ENCODE data around the gene MAGI2.

The MAGI2 gene

DNA sequence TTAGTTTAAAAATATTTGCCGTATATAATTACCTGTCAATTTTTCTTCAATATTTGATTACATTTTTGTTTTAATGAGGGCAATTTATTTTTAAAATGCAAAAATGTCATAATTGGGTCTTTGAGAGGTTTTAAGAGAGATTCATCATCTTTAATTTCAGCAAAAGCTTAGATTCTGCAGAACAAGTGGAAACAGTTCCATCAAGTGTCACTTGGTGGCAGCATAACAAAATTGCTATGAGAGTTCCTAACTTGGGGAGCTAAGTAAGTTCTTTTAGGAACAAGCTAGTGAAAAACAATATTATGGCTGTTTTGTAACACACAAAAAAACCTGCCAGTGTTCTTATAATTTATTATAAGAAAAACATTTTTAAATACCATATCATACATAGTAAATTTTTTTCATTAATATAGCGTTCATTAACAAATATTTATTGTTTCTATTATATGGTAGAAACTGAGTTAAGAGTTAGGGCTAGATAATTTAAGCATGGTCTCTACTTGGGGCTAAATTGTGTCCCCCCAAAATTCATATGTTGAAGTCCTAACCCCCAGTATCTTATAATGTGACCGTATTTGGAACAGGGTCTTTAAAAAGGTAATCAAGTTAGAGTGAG, 155.2 kb downstream of the MAGI2 start:
- no peak for DNase-seq

DNA sequence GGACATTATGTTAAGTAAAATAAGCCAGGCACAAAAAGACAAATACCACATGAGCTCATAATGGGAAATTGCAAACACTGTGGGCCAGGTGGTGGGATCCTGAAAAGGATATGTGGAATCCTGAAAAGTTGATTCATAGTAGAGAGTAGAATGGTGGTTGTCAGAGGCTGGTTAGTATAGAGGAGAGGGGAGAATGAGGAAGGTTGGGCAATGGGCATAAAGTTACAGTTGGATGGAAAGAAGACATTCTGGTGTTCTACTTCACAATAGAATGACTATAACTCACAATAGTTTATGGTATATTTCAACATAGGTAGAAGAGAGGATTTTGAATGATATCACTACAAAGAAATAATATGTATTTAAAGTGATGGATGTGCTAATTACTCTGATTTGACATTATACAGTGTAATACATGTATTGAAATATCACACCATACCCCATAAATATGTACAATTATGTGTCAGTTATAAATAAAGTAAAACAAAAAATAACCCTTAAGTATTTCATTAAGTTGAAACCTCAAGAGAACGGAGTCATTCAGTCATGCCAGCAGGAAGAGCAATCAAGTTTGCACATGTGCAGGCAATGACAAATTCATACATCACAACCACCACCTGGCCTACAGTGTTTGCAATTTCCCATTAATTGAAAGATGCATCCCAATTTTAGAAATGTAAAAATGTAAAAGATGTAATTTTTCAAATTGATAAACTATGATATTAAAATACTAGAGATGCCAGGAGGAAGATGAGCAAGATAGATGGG, 156.7 kb downstream of the MAGI2 start:
- DNase-seq = no peak

DNA sequence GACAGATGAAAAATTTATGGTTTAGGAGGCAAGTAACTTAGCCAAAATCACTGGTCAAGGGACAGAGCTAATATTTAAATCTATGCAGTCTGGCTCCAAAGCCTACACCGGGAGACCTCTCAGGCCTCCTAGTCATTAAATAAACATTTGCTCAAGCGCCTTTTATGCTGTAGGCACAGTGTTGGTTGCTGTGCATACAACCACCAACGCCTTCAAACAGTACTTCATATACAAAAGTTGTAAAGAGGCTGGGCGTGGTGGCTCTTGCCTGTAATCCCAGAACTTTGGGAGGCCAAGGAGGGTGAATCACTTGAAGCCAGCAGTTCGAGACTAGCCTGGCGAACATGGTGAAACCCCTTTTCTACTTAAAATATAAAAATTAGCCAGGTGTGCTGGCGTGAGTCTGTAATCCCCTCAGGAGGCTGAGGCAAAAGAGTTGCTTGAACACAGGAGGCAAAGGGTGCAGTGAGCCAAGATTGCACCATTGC, 159.8 kb downstream of the MAGI2 start:
- DNase-seq = no peak

DNA sequence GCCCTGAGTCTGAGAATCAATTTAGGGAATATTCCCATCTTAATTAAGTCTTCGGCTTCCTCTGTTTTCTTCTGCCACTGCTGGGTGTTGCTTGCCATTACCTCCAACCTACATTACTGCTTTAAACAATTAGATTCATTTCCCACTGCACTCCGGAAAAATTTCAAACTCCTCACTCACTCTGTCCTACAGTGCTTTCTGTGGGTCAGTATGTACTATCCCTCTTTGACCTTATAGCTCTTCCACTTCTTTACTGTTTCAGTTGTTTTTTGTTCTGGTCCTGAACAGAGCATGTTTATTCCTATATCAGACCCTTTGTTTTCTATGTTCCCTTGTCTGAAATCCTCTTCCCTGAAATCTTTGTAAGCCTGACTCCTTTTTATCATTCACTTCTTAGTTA, 160.6 kb downstream of the MAGI2 start:
- DNase-seq = no peak

DNA sequence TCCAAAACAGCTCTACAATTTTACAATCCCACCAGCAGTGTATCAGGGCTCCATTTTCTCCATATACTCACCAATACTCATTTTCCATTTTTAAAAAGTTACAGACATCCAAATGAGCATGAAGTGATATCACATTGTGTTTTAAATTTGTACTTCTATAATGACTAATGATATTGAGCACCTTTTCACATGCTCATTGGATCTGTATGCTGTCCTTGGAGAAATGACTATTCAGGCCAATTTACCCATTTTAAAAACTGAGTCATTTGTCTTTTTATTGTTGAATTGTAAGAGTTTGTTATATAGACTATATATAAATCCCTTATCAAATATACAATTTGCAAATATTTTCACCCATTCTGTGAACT, 162.0 kb downstream of the MAGI2 start:
- DNase-seq = no peak

DNA sequence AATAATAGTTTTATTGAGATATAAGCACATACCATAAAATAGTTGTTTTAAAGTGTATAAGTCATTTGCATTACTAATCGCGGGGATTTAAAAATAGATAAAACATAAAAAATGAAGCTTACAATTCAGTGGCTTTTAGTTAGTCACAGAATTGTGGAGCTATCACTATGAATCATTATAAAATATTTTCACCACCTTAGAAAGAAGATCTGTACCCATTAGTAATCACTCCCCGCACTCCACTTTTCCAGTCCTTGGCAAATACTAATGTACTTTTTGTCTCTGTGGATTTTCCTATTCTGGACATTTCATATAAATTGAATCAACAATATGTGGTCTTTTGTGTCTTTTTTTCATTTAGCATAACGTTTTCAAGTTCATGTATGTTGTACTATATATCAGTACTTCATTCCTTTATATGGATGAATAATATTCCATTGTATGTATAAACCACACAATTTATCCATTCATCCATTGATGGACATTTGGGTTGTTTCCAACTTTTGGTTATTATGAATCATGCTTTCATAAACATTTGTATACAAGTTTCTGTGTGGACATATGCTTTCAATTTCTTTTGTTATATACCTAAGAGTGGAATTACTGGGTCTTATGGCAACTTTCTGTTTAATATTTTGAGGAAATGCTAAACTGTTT, 162.5 kb downstream of the MAGI2 start:
- no peak for DNase-seq

DNA sequence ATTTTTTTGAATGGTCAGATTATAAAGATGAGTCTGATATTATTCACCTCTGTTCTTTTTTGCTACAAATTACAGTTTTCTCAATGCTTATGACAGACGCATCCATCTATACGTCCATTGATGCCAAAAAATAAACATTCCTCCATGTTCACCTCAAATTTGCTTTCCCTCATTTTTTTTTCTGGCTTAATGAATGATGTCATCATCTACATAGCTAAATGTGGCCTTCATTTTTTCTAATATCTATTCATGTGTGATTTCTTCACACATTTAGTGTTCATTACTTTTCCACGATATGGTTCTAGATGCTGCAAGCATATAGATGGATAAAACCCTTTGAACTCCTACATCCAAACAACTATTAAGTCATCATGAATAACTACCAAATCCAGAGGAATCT, 163.1 kb downstream of the MAGI2 start:
- no peak for DNase-seq

DNA sequence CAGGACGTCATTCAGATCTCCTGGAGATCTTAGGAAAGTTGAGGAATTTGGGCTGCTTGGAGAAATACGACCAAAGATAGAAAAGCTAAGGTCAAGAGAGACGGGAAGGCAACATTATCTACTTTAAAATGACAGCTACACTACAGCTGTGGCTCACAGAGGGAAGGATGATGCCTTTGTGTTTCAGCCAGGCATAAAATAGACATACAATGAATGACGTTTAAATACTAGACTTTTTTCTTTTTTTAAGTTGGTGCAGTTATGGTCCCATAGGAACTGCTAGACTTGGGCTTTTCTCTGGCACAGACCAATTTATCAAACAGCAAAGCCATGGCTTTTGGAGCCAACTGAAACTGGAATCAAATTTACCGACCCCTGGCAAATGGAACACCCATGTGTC, 164.8 kb downstream of the MAGI2 start:
- no peak for DNase-seq

DNA sequence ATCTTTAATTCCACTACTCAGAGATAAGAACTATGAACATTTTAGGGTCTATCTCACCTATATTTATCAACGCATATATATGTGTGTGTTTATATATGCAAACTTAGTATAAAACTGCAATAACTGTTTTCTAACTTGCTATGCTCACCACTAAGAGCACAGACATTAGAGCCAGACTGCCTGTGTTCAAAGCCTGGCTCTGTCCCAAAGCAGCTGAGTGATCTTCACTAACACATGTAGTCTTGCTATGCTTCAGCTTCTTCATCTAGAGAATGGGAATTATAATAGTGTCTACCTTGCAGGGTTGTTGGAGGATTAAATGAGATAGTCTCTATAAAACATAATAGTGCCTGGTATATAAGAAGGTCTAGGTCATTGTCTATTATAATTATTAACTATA, 165.5 kb downstream of the MAGI2 start:
- DNase-seq = no peak

DNA sequence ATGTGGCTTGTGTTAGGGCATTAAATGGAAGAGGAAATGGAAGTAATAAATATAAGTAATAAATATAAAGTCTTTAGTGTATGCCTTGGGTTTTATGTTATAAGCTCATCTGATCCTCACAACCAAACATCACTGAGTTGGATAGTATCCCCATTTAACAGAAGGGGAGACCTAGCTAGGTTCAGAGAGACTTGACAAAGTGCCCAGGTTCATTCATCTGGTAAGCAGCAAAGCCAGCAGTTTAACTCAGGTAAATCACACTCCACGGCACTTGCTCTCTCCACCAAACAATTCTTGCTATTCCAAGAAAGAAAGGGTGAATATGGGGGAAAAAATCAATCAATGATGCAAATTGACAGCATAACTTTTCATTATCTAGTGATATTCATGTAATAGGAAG, 167.3 kb downstream of the MAGI2 start:
- no peak for DNase-seq

DNA sequence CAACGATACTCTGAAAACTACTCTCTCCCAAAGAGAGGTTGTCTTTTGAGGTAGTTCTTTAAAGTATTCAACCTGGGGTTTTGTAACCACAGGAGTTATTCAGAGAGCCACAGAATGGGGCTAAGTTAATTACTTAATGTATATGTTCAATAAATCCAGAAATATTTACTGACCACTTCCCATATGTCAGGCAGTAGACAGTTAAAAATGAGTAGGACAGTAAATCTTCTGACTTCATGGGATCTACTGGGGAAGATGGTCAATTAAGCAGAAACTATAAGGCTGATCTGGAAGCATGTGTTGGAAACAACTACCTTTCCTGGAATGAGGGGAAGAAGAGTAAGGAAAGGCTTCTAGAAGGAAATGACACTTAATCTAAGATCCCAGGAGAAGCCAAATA, 167.7 kb downstream of the MAGI2 start:
- DNase-seq = no peak

DNA sequence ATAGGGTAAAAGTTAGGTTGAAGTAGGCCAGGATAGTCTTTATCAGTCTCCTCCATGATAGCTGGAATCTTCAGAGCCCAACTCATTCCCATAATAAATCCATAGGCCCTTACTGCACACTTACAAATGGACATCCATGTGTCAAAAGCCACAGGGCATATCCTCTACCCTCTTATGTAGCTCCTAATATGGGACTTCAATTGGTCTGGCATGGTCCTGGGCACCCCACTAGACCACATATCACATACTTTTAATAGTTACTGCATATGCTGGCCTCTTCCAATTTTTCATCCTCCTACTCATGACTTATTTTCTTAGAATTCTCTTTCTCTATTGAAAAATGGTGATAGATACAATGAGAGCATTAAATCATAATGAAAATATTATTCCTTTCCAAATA, 169.3 kb downstream of the MAGI2 start:
- DNase-seq = no peak

DNA sequence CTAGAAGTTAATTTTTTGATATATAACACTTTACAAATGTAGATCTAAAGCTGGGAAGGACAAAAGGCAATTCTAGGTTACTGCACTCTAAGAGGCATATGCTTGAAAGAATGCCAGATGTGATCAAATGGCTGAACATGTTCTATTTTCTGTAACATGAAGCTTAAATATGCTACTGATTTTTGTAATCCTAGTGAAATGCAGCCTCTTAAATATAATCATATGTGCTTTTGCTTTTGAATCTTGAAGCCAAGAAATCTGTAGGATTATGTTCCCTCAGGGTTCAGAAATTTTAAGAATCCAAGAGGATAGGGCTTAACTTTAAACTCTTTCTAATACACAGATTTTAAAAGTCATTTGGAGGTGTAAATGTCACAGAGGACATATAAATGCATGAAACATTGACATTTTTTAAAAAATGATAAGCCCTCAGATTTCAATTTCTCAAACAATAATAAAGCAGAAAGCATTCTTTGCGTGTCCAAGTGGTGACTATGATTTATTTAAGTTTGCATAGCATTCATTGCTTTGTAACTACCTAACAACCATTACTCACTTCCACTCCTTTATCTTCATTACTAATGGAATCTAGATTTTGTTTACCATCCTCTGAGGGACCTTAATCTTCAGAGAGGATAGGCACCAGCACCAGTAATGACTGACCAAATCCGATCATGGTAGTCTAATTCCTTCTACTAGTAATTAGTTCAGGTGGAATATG, 170.4 kb downstream of the MAGI2 start:
- no peak for DNase-seq

DNA sequence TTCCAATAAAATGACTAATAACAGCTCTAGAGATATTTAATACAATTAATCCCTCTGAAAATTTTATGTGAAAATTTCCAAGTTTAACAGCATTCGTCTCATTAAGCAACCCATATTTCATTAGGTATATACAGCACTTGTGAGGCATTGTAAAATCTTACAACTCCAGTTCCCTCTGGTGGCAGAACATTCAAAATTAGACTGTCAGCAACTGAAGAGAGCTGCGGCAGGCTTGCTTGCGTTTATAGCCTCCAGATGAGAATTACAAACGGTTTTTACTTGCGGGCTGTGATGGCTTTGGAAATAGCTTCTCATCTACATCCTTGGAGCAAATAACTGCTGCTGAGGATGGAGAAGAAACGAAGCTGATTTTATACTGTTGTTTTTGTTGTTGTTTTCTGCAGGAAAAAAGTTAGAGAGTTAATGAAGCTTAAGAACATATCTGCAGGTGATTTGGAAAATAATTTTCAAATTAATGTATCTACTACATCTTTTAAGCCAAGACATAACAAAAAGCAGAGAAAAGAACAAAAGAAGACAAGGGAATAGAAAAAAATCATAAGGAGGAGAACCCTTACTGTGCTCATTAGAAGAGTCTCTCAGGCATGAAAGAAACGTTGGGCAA, 171.3 kb downstream of the MAGI2 start:
- DNase-seq = no peak

DNA sequence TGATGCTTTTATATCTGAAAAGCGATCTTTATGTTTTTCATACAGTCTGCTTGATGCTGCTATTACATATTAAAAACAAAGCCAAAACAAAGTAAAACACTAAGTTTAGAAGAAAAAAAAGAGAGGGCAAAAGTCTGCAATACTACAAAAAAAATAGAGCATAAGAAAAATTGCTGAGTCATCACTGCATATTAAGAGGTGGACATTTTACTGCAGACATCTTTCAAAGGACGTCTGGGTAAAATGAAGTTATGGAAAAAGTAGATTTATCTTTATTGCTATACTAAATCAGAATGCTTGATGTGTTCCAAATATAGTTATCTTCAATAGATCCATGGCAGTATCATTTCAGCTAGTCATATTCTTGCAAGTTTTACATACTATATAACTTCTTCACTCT, 172.0 kb downstream of the MAGI2 start:
- DNase-seq = no peak

DNA sequence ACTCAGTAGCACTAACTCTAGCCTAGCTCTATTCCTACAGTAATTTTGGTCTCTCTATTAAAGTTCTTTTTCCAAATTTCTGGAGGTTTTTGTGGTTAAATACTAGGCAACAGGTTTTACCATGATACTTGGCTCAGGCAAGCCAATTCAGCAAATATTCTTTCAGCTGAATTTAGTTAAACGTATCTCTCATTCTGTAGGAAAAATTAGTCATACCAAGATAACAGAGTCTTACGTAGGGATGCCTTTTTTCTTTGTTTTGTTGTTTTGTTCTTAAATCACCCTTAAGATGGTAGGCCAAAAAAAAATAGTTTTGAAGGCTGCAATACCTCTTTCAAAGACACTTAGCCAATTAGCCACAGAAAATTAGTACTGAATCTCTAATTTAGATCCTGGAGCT, 180.5 kb downstream of the MAGI2 start:
- DNase-seq = no peak

DNA sequence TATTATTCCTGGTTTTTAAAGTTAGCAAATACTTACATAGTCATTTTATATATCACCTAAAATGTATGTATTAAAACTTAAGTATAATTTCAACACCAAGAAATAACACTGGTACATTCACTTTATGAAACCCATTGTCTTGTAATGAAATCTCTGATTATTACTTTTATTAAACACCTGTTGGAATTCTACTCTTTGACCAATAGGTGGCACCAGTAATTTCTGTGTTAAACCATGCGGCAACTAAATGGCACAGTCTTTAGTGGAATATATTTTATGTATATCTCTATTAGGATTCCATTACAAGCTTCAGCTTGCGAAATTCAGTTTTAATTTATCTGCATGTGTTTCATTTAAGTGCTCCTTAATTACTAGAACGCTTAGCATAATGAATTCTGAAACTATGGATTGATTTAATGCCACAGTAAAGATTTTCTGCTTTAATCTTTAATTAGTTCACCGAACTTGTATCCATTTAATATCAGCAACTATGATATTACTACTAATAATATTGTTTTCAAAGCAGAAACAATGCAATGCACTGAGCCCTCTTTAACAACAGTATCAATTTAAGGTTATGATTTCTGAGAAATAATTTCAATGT, 181.3 kb downstream of the MAGI2 start:
- no peak for DNase-seq

DNA sequence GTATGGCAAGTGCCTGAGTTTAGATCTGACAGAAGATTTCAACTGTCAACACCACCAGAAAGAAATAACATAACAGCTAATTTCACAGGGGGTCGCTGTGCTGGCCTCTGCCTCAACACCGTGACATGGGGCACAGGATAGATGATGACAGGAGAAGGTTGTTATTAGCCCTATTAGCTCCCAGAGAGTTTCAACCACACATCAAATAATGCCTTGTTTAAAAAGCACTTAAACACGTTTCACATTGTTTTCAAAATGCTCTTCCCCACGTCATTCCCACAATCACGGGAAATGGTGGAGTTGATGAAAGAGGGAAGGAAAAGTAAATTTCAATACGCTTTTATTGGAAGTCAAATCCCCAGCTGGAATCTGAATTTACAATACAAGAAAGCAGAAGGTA, 184.7 kb downstream of the MAGI2 start:
- no peak for DNase-seq

DNA sequence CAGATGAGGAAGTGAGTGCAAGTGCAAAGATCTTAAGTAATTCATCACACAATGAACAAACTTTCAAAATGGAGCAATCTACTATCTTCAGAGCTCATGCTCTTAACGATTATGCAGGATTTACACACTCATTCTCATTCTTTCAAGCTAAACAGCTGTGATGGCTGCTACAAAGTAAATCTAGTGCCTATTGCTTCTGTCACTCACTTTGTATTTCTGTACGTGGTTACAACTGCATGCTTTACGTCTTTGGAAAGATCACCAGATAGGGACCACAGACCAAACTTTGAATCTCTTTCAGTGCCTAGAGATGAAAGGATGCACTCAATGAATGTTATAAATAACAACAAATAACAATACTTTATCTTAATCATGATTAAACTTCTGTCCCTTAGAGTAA, 194.6 kb downstream of the MAGI2 start:
- DNase-seq = no peak

DNA sequence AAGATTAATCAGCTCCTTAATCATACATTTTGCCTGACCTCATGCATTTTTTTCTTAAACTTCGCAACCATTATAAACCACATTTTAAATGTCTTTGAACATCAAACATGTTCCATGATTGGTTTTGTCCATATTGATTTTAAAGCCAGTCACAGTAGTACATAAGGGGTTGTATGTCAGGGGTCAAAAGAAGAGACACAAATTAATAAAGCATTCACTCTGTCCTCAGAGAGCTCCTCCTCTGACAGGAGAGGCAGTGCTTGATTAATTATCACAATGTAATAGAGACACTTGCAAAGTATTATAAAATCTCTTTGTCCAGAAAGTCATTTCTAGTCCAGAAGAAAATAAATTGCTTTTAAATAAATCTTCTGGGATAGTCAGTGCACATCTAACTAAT, 195.5 kb downstream of the MAGI2 start:
- DNase-seq = no peak

DNA sequence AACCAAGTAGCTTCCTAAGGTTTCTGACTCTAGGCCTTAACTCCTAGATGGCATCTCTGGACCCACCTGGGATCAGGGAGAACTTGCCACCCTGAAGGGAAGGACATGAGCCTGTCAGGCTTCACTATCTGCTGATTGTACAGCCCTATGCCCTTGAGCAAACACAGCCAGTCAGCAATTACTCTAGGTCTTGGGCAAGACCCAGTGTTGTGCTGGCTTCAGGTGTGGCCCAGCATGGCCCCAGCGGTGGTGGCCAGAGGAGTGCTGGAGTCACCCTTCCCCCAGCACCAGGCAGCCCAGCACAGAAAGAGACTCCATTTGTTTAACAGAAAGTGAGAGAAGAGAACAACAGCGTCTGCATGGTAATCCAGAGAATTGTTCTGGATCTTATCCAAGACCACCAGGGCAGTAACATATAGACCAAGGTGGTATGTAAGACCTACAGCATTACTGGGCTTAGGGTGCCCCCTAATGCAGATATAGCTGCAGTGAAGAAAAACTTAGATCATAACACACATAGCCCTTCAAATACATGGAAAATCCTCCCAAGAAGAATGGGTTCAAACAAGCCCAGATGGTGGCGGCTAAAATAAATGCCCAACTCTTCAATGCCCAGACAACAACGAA, 207.7 kb downstream of the MAGI2 start:
- DNase-seq = no peak

DNA sequence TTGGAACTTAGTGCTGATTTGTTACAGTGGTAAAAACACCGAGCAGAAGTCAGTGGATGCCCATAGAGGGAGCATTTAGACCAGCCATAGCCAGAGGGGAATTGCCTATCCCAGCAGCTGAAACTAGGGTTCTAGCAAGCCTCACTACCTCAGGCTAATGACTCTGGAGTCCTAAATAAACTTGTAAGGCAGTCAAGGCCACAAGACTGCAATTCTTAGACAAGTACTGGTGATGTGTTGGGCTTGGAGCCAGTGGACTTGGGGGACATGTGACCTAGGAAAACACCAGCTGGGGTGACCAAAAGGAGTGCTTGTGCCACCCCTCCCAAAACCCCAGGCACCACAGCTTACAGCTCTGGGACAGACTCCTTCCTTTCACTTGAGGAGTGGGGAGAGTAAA, 209.0 kb downstream of the MAGI2 start:
- no peak for DNase-seq

Measured in stimulated activated CD4-positive, alpha-beta T cell treated with anti-CD3 and anti-CD28 coated beads, Interleukin-2, amount 100 ng/mL, for 48 hours (primary cell).